Astrocyte (in vitro differentiated cells and primary cell): ENCODE results near the gene AKR1C4. TPM values are rescaled to one million over a fixed set of nuclear protein-coding genes. Genes with fewer than 3 reads are reported as not detected.

ENCODE experiments used
- DNase-seq: peaks from one replicate; pipeline ENCODE4 v3.0.0-alpha.2; 2010; ENCODE audit warnings: low read depth
- FAIRE-seq: peaks from 2 replicates; lab custom pipeline; 2011; peaks lifted over from hg19 to GRCh38; lab: Jason Lieb, UNC
- H2AFZ ChIP-seq: 2 replicates; pipeline ENCODE4 v1.6.0; 2012; ENCODE audit warnings: low read depth, low read length, inconsistent platforms
- H3K27ac ChIP-seq: 2 replicates; pipeline ENCODE4 v1.5.1; 2011; ENCODE audit warnings: low read depth, low read length, inconsistent platforms
- H3K27me3 ChIP-seq: 2 replicates; pipeline ENCODE4 v1.6.0; 2011; ENCODE audit warnings: low read length, inconsistent platforms; ENCODE audit not compliant: insufficient read depth
- H3K36me3 ChIP-seq: 2 replicates; pipeline ENCODE4 v1.5.1; 2011; ENCODE audit warnings: low read length, inconsistent platforms; ENCODE audit not compliant: insufficient read depth
- H3K4me1 ChIP-seq: 2 replicates; pipeline ENCODE4 v1.5.1; 2011; ENCODE audit warnings: low read length, inconsistent platforms; ENCODE audit not compliant: insufficient read depth
- H3K4me2 ChIP-seq: 2 replicates; pipeline ENCODE4 v1.6.0; 2012; ENCODE audit warnings: low read length, inconsistent platforms
- H3K4me3 ChIP-seq: 2 replicates; pipeline ENCODE4 v1.5.1; 2011; ENCODE audit warnings: low read depth, mild to moderate bottlenecking, low read length, inconsistent platforms; ENCODE audit not compliant: insufficient read depth
- H3K79me2 ChIP-seq: 2 replicates; pipeline ENCODE4 v1.6.0; 2012; ENCODE audit warnings: mild to moderate bottlenecking, low read length, inconsistent platforms; ENCODE audit not compliant: insufficient read depth
- H3K9ac ChIP-seq: 2 replicates; pipeline ENCODE4 v1.6.0; 2012; ENCODE audit warnings: mild to moderate bottlenecking, low read length, inconsistent platforms
- H3K9me3 ChIP-seq: 2 replicates; pipeline ENCODE4 v1.5.1; 2012; ENCODE audit warnings: low read depth, mild to moderate bottlenecking, low read length, inconsistent platforms; ENCODE audit not compliant: insufficient read depth
- H4K20me1 ChIP-seq: 2 replicates; pipeline ENCODE4 v1.6.0; 2012; ENCODE audit warnings: low read length, inconsistent platforms; ENCODE audit not compliant: insufficient read depth
- H3K27ac Mint-ChIP-seq: one replicate; pipeline ENCODE4 v1.8.0; 2021; ENCODE audit warnings: mild to moderate bottlenecking, mixed read lengths; ENCODE audit not compliant: unreplicated experiment
- H3K27me3 Mint-ChIP-seq: one replicate; pipeline ENCODE4 v1.8.0; 2021; ENCODE audit warnings: low read depth, mixed read lengths; ENCODE audit not compliant: unreplicated experiment
- H3K36me3 Mint-ChIP-seq: one replicate; pipeline ENCODE4 v1.8.0; 2021; ENCODE audit warnings: low read depth, mixed read lengths; ENCODE audit not compliant: unreplicated experiment
- H3K4me1 Mint-ChIP-seq: one replicate; pipeline ENCODE4 v1.8.0; 2021; ENCODE audit warnings: low read depth, mixed read lengths; ENCODE audit not compliant: unreplicated experiment
- H3K4me3 Mint-ChIP-seq: one replicate; pipeline ENCODE4 v1.8.0; 2021; ENCODE audit warnings: mild to moderate bottlenecking, moderate library complexity, mixed read lengths; ENCODE audit not compliant: unreplicated experiment
- H3K9me3 Mint-ChIP-seq: one replicate; pipeline ENCODE4 v1.8.0; 2021; ENCODE audit warnings: mild to moderate bottlenecking, mixed read lengths; ENCODE audit not compliant: unreplicated experiment
- EZH2 ChIP-seq: IDR thresholded peaks from 2 replicates; pipeline ENCODE4 v1.6.1; 2012; ENCODE audit warnings: mild to moderate bottlenecking, low read length, inconsistent platforms; ENCODE audit not compliant: insufficient read depth
- total RNA-seq: library from RNA; stranded (reverse); gene quantifications from 2 replicates; pipeline ENCODE4 v1.2.1, GENCODE V29; 2021
- TF ChIP-seq, protein P1 (sequence below): IDR thresholded peaks from 2 replicates; pipeline ENCODE4 v1.5.1; 2011; ENCODE audit warnings: low read depth, mild to moderate bottlenecking, inconsistent platforms, low read length, moderate library complexity; ENCODE audit not compliant: insufficient read depth

AKR1C4 gene
- total RNA-seq, 1 donor from 2014 or later = not detected

DNA sequence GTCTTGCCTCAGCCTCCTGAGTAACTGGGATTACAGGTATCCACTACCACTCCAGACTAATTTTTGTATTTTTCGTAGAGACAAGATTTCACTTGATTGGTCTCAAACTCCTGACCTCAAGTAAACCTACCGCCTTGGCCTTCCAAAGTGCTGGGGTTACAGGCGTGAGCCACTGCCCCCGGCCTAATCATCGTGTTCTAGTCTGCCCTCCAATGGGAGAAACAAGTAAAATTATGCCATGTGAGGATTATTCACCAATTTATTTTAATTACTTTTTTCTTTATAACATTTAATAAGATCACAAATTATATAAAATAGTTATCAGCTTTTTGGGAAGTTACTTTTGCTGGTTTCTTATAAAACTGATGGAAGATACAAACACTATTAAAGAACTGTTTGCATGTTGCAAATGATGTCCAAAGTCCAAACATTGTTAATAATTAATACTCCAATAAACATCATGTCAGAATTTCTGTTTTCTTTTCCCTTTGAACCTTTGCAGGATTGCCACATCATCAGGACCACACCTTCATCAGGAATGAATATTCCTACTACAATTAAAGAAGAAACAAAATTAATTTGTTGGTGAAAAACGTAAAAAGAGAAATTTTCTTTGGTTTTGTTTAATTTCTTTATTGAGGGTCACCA lies 786 bp upstream of the AKR1C4 start:
- H3K79me2 ChIP-seq = no peaks in the 10 kb centered on the region
- no peaks in the 10 kb centered on the region for H3K36me3 ChIP-seq
- Mint-ChIP-seq H3K36me3 (peaks cover 1% of the 10 kb centered on the region), H3K27me3 (no peaks in the 10 kb centered on the region), H3K4me3 (no peak overlapping the region), H3K9me3 (no peaks in the 10 kb centered on the region), H3K4me1 (no peaks in the 10 kb centered on the region), H3K27ac (no peak overlapping the region)
- TF ChIP-seq EZH2 = no peak
- TF ChIP-seq, protein P1, sequence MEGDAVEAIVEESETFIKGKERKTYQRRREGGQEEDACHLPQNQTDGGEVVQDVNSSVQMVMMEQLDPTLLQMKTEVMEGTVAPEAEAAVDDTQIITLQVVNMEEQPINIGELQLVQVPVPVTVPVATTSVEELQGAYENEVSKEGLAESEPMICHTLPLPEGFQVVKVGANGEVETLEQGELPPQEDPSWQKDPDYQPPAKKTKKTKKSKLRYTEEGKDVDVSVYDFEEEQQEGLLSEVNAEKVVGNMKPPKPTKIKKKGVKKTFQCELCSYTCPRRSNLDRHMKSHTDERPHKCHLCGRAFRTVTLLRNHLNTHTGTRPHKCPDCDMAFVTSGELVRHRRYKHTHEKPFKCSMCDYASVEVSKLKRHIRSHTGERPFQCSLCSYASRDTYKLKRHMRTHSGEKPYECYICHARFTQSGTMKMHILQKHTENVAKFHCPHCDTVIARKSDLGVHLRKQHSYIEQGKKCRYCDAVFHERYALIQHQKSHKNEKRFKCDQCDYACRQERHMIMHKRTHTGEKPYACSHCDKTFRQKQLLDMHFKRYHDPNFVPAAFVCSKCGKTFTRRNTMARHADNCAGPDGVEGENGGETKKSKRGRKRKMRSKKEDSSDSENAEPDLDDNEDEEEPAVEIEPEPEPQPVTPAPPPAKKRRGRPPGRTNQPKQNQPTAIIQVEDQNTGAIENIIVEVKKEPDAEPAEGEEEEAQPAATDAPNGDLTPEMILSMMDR = no peak
- no peak overlapping the region for H3K4me3 ChIP-seq
- H3K4me1 ChIP-seq = no peaks in the 10 kb centered on the region
- H4K20me1 ChIP-seq = no peaks in the 10 kb centered on the region
- no peaks in the 10 kb centered on the region for H3K9me3 ChIP-seq
- H3K27me3 ChIP-seq = no peaks in the 10 kb centered on the region
- no peak overlapping the region for H3K27ac ChIP-seq
- FAIRE-seq = no peak
- no peak overlapping the region for H3K4me2 ChIP-seq
- DNase-seq = no peak
- H3K9ac ChIP-seq = no peak overlapping the region
- H2AFZ ChIP-seq = no peak overlapping the region

DNA sequence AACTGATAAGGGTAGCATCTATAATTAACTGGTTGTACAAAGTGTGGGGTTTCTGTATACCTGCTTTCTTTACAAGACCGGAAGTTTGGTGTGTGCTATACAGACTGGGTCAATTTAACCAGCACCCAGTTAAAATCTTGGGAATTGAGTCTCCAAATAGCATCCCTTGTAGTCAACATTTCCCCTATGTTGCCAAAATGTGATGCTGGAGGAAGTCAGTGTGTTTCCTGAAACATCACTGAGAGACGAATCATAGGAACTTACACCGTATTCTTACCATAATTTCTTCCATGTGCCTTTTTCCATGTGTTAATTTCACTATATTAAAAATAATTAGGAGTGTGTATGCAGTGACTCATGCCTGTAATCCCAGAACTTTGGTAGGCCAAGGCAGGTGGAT lies 1.7 kb downstream of the AKR1C4 start:
- no peaks in the 10 kb centered on the region for H3K79me2 ChIP-seq
- no peak overlapping the region for H3K27ac ChIP-seq
- H4K20me1 ChIP-seq = no peaks in the 10 kb centered on the region
- Mint-ChIP-seq H3K36me3 (peaks cover 1% of the 10 kb centered on the region), H3K9me3 (no peaks in the 10 kb centered on the region), H3K27ac (no peak overlapping the region), H3K4me1 (no peaks in the 10 kb centered on the region), H3K27me3 (no peaks in the 10 kb centered on the region), H3K4me3 (no peak overlapping the region)
- DNase-seq (no peak), FAIRE-seq (no peak)
- no peak overlapping the region for H2AFZ ChIP-seq
- no peaks in the 10 kb centered on the region for H3K9me3 ChIP-seq
- no peak overlapping the region for H3K9ac ChIP-seq
- H3K4me1 ChIP-seq = no peaks in the 10 kb centered on the region
- TF ChIP-seq, protein P1 = no peak
- no peak for TF ChIP-seq EZH2
- no peaks in the 10 kb centered on the region for H3K36me3 ChIP-seq
- no peak overlapping the region for H3K4me2 ChIP-seq
- no peaks in the 10 kb centered on the region for H3K27me3 ChIP-seq
- H3K4me3 ChIP-seq = no peak overlapping the region

DNA sequence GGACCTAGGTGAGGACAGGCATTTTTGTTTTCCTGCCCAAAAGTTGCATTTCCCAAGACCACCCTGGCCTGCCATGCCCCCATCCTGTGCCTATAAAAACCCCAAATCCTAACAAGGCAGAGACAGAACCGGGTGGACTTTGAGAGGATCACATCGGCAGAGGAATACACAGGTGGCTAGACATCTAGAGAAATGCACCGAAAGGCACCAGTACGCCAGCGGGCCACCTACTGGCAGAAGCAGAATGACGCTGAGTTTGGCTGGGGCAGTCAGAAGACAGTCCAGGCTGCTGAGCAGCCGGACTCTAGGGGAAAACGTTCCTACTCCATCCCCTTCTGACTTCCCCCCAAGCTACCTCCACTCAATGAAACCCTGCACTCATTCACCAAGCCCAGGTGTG lies 2.8 kb downstream of the AKR1C4 start:
- no peak for FAIRE-seq
- no peaks in the 10 kb centered on the region for H3K4me1 ChIP-seq
- no peak overlapping the region for H3K4me3 ChIP-seq
- H3K27ac ChIP-seq = no peak overlapping the region
- peaks cover under 1% of the 10 kb centered on the region for H3K36me3 Mint-ChIP-seq
- no peaks in the 10 kb centered on the region for H3K79me2 ChIP-seq
- no peaks in the 10 kb centered on the region for H3K4me1 Mint-ChIP-seq
- H2AFZ ChIP-seq = no peak overlapping the region
- no peaks in the 10 kb centered on the region for H3K9me3 Mint-ChIP-seq
- no peak overlapping the region for H3K4me2 ChIP-seq
- no peak overlapping the region for H3K27ac Mint-ChIP-seq
- no peak overlapping the region for H3K9ac ChIP-seq
- H4K20me1 ChIP-seq = no peaks in the 10 kb centered on the region
- TF ChIP-seq, protein P1 = no peak
- TF ChIP-seq EZH2 = no peak
- no peaks in the 10 kb centered on the region for H3K27me3 Mint-ChIP-seq
- H3K36me3 ChIP-seq = no peaks in the 10 kb centered on the region
- DNase-seq = no peak
- H3K27me3 ChIP-seq = no peaks in the 10 kb centered on the region
- H3K4me3 Mint-ChIP-seq = no peak overlapping the region
- no peaks in the 10 kb centered on the region for H3K9me3 ChIP-seq
